ENCODE results near the gene SLC12A9.

SLC12A9 gene

GRCh38 chr7:100863406-100863950, 11.0 kb downstream of the SLC12A9 start:
- no peak for DNase-seq

- DNase-seq = no peak
These were observed 11.8 kb downstream of the SLC12A9 start for GRCh38 chr7:100864263-100864845.

DNA sequence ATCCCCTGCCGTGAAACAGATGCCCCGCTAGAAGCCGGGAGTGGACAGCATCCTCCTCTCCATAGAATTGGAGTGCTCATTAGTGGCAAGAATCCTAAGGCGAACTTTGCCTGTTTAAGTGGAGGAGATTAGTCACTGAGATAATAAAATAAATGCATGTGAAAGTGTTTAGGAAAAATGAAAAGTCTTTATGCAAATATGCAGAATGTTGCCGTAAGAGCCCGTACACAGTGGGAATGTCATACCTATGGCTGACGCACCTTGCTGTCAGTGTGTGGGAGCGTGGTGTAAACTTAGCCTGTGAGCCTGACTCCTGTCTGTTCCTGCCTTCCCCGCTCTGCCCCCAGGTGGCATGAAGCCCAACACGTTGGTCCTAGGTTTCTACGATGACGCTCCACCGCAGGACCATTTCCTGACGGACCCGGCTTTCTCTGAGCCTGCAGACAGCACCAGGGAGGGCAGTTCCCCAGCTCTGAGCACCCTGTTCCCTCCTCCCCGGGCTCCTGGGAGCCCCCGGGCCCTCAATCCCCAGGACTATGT, 12.9 kb downstream of the SLC12A9 start:
- no peak for DNase-seq

DNA sequence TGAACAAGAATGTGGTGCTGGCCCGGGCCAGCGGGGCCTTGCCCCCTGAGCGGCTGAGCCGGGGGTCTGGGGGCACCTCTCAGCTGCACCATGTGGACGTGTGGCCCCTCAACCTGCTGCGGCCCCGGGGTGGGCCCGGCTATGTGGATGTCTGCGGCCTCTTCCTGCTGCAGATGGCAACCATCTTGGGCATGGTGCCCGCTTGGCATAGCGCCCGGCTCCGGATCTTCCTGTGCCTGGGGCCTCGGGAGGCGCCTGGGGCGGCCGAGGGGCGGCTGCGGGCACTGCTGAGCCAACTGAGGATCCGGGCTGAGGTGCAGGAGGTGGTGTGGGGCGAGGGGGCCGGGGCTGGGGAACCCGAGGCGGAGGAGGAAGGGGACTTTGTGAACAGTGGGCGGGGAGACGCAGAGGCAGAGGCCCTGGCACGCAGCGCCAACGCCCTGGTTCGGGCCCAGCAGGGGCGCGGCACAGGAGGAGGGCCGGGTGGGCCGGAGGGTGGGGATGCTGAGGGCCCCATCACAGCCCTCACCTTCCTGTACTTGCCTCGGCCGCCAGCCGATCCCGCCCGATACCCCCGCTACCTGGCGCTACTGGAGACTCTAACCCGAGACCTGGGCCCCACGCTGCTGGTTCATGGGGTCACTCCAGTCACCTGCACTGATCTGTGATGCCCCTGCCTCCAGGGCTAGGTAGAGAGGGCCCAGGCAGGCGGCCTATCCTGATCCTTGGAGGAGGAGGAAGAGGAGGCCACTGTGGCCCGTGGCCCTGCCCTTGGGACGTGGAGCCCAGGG, 13.6 kb downstream of the SLC12A9 start:
- no peak for DNase-seq

GRCh38 chr7:100866729-100867039, 14.2 kb downstream of the SLC12A9 start:
- DNase-seq = no peak

DNA sequence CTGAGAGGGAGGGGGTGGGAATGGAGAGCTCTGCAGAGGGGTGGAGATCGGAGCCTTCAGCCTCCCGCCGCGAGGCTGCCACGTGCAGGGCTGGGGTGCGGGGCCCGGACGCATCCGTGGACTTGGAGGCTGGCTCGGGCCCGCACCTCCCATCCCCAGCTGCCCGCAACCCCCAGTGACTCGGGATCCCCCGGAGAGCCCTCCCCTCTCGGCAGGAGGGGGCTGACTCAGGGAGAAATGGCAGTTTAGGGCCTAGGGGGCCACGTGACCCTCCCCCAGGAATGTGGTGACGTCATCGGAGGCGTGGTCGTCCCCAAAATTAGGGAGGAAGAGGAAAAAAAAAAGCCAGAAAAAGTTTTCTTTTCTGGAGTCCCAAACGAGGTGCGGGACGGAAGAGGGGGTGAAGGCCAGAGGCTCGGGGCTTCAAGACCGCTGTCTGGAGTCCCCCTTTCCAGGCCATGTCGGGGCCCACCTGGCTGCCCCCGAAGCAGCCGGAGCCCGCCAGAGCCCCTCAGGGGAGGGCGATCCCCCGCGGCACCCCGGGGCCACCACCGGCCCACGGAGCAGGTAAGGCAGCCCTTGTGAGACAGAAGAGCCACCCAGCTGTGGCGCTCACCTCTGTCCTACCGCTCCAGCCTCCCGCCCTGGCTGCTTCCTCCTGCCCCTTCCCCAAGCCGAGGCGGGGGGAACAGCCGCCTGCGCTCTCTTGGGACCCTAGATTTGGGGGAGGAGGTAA, 14.7 kb downstream of the SLC12A9 start, which contains the start of gene TRIP6:
TRIP6 (plus strand) TSS at position 348 of the 736 bp plus-strand sequence; CDS start at position 459, 111 bp downstream.
- peak; percentile 54 for DNase-seq

- no peak for DNase-seq
These were observed 15.4 kb downstream of the SLC12A9 start for GRCh38 chr7:100867776-100868485.

- no peak for DNase-seq
These were observed 21.2 kb downstream of the SLC12A9 start for GRCh38 chr7:100873599-100874299.

- DNase-seq = no peak
These were observed 21.7 kb downstream of the SLC12A9 start for GRCh38 chr7:100874300-100874576.

- peak; percentile 98 for DNase-seq
These were observed 22.3 kb downstream of the SLC12A9 start, which contains the start of gene SRRT for GRCh38 chr7:100874577-100875355. Gene SRRT, plus strand, starts transcription at chr7:100875103. Its CDS starts 488 bp downstream, at chr7:100875591.

DNA sequence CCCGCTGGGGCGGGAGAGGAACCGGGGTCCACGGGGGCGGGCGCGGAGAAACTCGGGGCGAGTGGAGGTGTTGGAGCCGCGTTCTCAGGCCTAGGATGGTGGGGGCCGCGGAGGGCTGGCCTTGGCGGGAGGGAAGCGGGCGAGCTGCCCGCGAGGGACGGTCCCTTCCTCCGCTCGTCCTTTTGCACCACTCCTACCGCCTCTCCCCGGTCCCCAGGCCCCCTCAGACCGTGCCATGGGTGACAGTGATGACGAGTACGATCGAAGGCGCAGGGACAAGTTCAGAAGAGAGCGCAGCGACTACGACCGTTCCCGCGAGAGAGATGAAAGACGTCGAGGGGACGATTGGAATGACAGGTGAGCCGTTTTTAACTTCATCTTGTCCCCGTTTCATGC, 22.8 kb downstream of the SLC12A9 start:
- peak; percentile 49 for DNase-seq

- no peak for DNase-seq
These were observed 25.5 kb downstream of the SLC12A9 start for GRCh38 chr7:100878013-100878412.

DNA sequence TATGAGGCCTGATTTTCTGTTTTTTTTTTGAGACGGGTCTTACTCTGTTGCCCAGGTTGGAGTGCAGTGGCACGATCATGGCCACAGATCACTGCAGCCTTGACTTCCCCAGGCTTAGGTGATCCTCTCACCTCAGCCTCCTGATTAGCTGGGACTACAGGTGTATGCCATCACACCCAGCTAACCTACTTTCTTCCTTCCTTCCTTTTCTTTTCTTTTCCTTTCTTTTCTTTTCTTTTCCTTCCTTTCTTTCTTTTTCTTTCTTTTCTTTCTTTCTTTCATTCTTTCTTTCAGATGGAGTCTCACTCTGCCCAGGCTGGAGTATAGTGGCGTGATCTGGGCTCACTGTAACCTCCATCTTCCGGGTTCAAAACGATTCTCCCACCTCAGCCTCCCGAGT, 26.2 kb downstream of the SLC12A9 start:
- no peak for DNase-seq

- DNase-seq = no peak
These were observed 27.3 kb downstream of the SLC12A9 start for GRCh38 chr7:100879685-100880261.

GRCh38 chr7:100880645-100881044, 28.1 kb downstream of the SLC12A9 start:
- no peak for DNase-seq

DNA sequence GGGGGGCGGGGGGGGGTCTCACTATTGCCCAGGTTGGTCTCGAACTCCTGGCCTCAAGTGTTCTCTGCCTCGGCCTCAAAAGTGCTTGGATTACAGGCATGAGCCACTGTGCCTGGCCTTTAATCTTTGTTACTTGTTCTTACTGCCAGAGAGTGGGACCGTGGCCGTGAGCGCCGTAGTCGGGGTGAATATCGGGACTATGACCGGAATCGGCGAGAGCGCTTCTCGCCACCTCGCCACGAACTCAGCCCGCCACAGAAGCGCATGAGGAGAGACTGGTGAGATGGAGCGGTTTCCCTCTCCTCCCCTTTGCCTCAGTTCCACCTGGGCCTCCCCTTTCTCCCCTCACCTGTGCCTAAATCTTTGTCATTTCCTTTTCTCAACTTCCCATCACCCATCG, 28.6 kb downstream of the SLC12A9 start:
- DNase-seq = no peak

- no peak for DNase-seq
These were observed 29.7 kb downstream of the SLC12A9 start for GRCh38 chr7:100882201-100882600.

DNA sequence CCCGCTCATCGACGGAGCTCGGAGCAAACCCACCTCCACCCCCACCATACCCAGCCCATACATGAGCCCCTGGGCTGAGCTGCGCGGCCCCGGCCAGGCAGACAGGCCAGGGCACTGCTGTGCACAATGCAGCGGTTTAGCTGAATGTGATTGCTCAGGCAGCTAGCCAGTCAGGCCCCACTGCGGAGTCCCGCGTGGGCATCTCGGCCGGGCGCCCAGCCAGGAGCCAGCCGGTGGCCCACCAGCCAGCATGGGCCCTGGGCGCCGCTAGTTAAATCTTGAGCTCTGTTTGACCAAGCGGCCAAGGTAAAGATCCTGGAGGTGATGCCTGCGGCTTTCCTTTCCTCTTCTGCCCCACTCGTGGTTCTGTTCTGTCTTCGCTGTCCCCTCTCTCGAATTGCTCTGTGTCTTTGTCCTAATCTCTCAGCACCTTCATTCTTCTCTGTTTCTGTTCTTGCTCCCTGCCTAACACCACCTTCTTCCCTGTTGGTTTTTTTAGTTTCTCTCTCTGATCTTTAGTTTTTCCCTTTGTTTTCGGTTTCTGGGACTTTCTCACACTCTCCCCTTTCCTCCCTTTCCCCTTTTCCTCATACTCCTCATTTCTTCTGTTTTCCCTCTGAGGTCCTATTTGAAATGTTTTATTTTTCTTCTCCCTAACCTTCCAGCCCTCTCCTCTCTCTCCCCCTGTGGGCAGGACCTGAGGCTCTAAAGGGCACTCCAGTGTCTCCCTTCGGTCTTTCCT, 30.4 kb downstream of the SLC12A9 start:
- no peak for DNase-seq

- peak; percentile 15 for DNase-seq
These were observed 32.4 kb downstream of the SLC12A9 start for GRCh38 chr7:100884736-100885439.

Data from stimulated activated naive CD4-positive, alpha-beta T cell treated with Interleukin-2 at 50 U/mL for 16 hours (primary cell).